Right lobe of liver (tissue), 6 donors: ENCODE measurements around the gene MXRA7. TPM values are rescaled to one million over a fixed set of nuclear protein-coding genes. Genes with fewer than 3 reads are reported as not detected.

Experiments
- ATAC-seq, 4 donors: fragments of 200-7000 bp; cut with Tn5 transposase; one replicate each; pipeline ENCODE4 v1.9.1; 2020; ENCODE audit warnings: mild to moderate bottlenecking in 4 of 4, moderate library complexity in 4 of 4
- DNase-seq, 3 donors: peaks; one replicate each; pipeline ENCODE4 v3.0.0-alpha.2; 2020
- H3K27ac ChIP-seq, 3 donors: fragments of 200-600 bp; one replicate each; pipeline ENCODE4 v1.8.0; 2022
- H3K27me3 ChIP-seq, 2 donors: fragments of 200-600 bp; one replicate each; pipeline ENCODE4 v1.8.0; 2022
- H3K36me3 ChIP-seq, 4 donors: fragments of 200-600 bp; sonication (generic) in 1 of 4; one replicate each; pipeline versions ENCODE4 v1.5.1 to v1.8.0; 2017 to 2022; ENCODE audit warnings: control low read depth in 1 of 4
- H3K4me1 ChIP-seq, 4 donors: fragments of 200-600 bp; sonication (generic) in 1 of 4; one replicate each; pipeline versions ENCODE4 v1.5.1 to v1.8.0; 2017 to 2022; ENCODE audit warnings: control low read depth in 1 of 4
- H3K4me3 ChIP-seq, 3 donors: fragments of 200-600 bp; one replicate each; pipeline ENCODE4 v1.8.0; 2022
- H3K9me3 ChIP-seq, 4 donors: fragments of 200-600 bp; sonication (generic) in 1 of 4; one replicate each; pipeline versions ENCODE4 v1.5.1 to v1.8.0; 2017 to 2022; ENCODE audit warnings: control low read depth in 1 of 4
- CTCF ChIP-seq, 4 donors: fragments of 200-600 bp in 3 of 4; fragments of 450-650 bp in 1 of 4; IDR thresholded peaks; one replicate each; pipeline versions ENCODE4 v1.5.1 to v1.8.0; 2016 to 2022; ENCODE audit warnings: antibody characterized with exemption in 4 of 4, mild to moderate bottlenecking in 2 of 4
- POLR2A ChIP-seq: fragments of 450-650 bp; IDR thresholded peaks from one replicate; pipeline ENCODE4 v1.6.1; 2017; ENCODE audit warnings: antibody characterized with exemption, mild to moderate bottlenecking
- WGBS: methylation state at CpG from one replicate; pipeline ENCODE4 v1.1.6; 2018; ENCODE audit warnings: low coverage, low lambda C conversion rate; ENCODE audit not compliant: insufficient coverage; ENCODE audit errors: missing lambda C conversion rate; 5-methylcytosine and 5-hydroxymethylcytosine counted together
- intact Hi-C, 2 donors: fragments of 100-400 bp; cut with DNase I; formaldehyde crosslinking; loops; one replicate each; pipeline versions ENCODE4 v1.11.2 to v1.14.1; 2022
- total RNA-seq, 6 experiments: library from RNA; depleted of rRNA in 2 of 6; stranded (reverse); fragments of >200 nt in 2 of 6; fragmentation: NEBNext Ultra II Directional in 3 of 6; extraction: Animal tissue kit (Norgen Biotek cat#: 25700) in 3 of 6; gene quantifications; one replicate each; pipeline versions ENCODE4 v1.1.0 to v1.2.4, GENCODE V29; 2016 to 2023
- donor health status: DM: no; HTN: yes; CAD: no.
- donor health status: DM: no; HTN: no; CAD: no.
- donor health status: DM: no; HTN: no; CAD: no.
- donor health status: DM: no; HTN: yes; CAD: no.
- donor health status: DM: no; HTN: yes; CAD: no.

MXRA7 gene
- total RNA-seq, 6 experiments from 2014 or later: 7.7 to 25.4 (median 15.3) TPM

GRCh38 chr17:76738468-76738850, 27.7 kb upstream of the MXRA7 start:
- no peaks in the 10 kb centered on the region for H3K9me3 ChIP-seq
- TF ChIP-seq POLR2A (no peak), CTCF (IDR thresholded peaks at IDR 0.05) (no peak)
- intact Hi-C loops: no loop called here
- peak overlapping the region; percentile 95 to 100 (median 97) for H3K4me3 ChIP-seq
- peaks cover 0 to 32% (median 12%) of the 10 kb centered on the region in 4 donors for H3K4me1 ChIP-seq
- H3K36me3 ChIP-seq: peaks cover 0 to 43% (median 12%) of the 10 kb centered on the region in 4 donors
- no peak for ATAC-seq
- DNase-seq: no peak
- peak overlapping the region; percentile 96 to 99 (median 96) for H3K27ac ChIP-seq
- H3K27me3 ChIP-seq: no peaks in the 10 kb centered on the region
- WGBS: 3% methylated on average over 7 of the region's 7 CpGs

GRCh38 chr17:76737676-76738467, 27.1 kb upstream of the MXRA7 start, which contains the start of gene MFSD11:
Gene MFSD11, plus strand, starts transcription at chr17:76738119. Its CDS starts 234 bp downstream, at chr17:76738353.
- intact Hi-C loops: no loop called here
- peak; percentile 76 to 86 (median 79) for ATAC-seq
- 1% methylated on average over 22 of the region's 57 CpGs for WGBS

GRCh38 chr17:76737082-76737675, 26.4 kb upstream of the MXRA7 start, which contains the start of gene SRSF2:
Gene SRSF2, minus strand, starts transcription at chr17:76737331. Its CDS starts 171 bp downstream, at chr17:76737160.
- Histone ChIP-seq H3K27ac (peak within 1 kb of the TSS; percentile 96 to 99 (median 96)), H3K4me3 (peak within 1 kb of the TSS; percentile 95 to 100 (median 97)), H3K4me1 (peaks cover 0 to 44% (median 15%) of the 10 kb centered on the region in 4 donors), H3K9me3 (no peaks in the 10 kb centered on the region), H3K27me3 (no peaks in the 10 kb centered on the region), H3K36me3 (peaks cover 0 to 45% (median 15%) of the 10 kb centered on the region in 4 donors)
- ATAC-seq (peak; percentile 84 to 89 (median 87)), DNase-seq (peak; percentile 99)
- intact Hi-C loops: no loop called here
- TF ChIP-seq POLR2A (peak; percentile 100), CTCF (IDR thresholded peaks at IDR 0.05) (no peak)
- WGBS: 0% methylated on average over 7 of the region's 60 CpGs

More at GRCh38 chr17:76737676-76738467, 27.1 kb upstream of the MXRA7 start, which contains the start of gene MFSD11:
- no peaks in the 10 kb centered on the region for H3K27me3 ChIP-seq
- H3K9me3 ChIP-seq: no peaks in the 10 kb centered on the region
- H3K4me1 ChIP-seq: peaks cover 0 to 38% (median 15%) of the 10 kb centered on the region in 4 donors
- peak within 1 kb of the TSS; percentile 96 to 99 (median 96) for H3K27ac ChIP-seq
- peak within 1 kb of the TSS; percentile 95 to 100 (median 97) for H3K4me3 ChIP-seq
- DNase-seq: peak; percentile 94 to 96 (median 95)
- peaks cover 0 to 43% (median 14%) of the 10 kb centered on the region in 4 donors for H3K36me3 ChIP-seq
- no peak for TF ChIP-seq CTCF (IDR thresholded peaks at IDR 0.05)
- TF ChIP-seq POLR2A: no peak

- peak; percentile 79 to 86 (median 82) for DNase-seq
- Histone ChIP-seq H3K4me3 (peak overlapping the region; percentile 95 to 100 (median 97)), H3K36me3 (peaks cover 0 to 43% (median 17%) of the 10 kb centered on the region in 4 donors), H3K9me3 (no peaks in the 10 kb centered on the region), H3K27ac (peak overlapping the region; percentile 96 to 99 (median 96)), H3K4me1 (peaks cover 0 to 50% (median 15%) of the 10 kb centered on the region in 4 donors), H3K27me3 (no peaks in the 10 kb centered on the region)
- WGBS: no CpG with 5 or more reads among the region's 117 CpGs
- ATAC-seq: peak; percentile 19 to 48 (median 44)
- TF ChIP-seq CTCF (IDR thresholded peaks at IDR 0.05) (peak in 2 of 4 donors; percentile 16 to 24), POLR2A (peak; percentile 9)
- intact Hi-C loops: no loop called here
These were observed 25.8 kb upstream of the MXRA7 start for GRCh38 chr17:76736349-76737081.
